Measurements from ENCODE around the gene GNA12. TPM values are rescaled to one million over a fixed set of nuclear protein-coding genes. Genes with fewer than 3 reads are reported as not detected.

The GNA12 gene
- polyA plus RNA-seq, 1 of the 3 experiments (the other 2 are of a cell fraction), result 64.8 TPM

DNA sequence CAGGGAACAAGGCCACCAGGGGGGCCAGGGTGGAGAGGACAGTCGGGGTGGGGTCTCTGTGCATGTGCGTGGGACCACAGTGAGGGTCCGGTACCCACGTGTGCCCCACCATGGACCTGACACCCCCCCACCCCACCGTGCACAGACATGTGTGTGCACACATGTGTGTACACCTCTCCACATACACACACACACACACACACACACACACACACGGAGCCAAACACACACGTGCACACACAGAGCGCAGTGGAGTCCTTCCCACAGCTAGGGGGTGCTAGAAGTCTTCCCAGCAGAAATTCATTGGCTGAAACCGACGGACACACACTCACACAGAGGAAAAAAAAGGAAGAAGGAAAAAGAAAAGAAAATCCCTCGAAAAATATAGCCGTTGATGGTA, 42.8 kb upstream of the GNA12 start (continued):
- TF ChIP-seq MXI1 (IDR thresholded peaks at IDR 0.05; ENCODE audit: low read depth, low read length) (peak; percentile 74), GATA2 (CRISPR knock-in tag; IDR thresholded peaks at IDR 0.05) (no peak)

DNA sequence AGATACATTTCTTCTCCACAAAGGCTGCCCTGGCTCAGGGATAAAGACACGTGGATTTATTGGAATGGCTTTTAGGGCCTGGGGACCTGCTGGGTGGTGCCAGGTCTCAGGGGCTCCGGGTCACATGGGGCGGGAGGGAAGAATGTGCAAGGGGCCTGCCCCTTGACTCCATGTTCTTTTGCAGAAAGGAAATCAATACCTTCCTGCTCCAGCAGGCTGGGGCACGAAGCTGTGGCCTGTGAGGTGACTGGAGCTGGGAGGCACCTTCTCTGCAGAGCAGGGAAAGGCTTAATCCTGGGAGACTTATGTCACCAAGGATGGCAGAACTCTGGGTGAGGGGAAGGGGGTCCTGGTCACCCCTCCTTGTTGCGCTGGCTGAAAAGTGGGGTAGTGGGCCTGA, 42.3 kb upstream of the GNA12 start:
- H3K4me1 ChIP-seq (ENCODE audit: control insufficient read depth in 1 of 2, insufficient read depth in 2 of 2, low read depth in 1 of 2, low read length in 1 of 2), result peaks cover 0 to 2% of the 10 kb centered on the region in 2 experiments; a peak in 1 of 4 replicates
- no peak overlapping the region for H2AFZ ChIP-seq (ENCODE audit: low read depth)
- H3K27ac ChIP-seq (ENCODE audit: low read depth in 2 of 2, low read length in 1 of 2), result no peak overlapping the region
- POLR2A ChIA-PET, result no interaction called here
- no peak overlapping the region for H3K4me2 ChIP-seq
- WGBS (ENCODE audit: low lambda C conversion rate), result 46% methylated on average over 5 of the region's 5 CpGs
- no peak for DNase-seq
- H3K9me3 ChIP-seq, result no peaks in the 10 kb centered on the region
- H3K79me2 ChIP-seq (ENCODE audit: insufficient read depth), result no peaks in the 10 kb centered on the region
- no peak overlapping the region for H3K9ac ChIP-seq
- no peak overlapping the region for H3K4me3 ChIP-seq (ENCODE audit: low read depth in 2 of 2, low read length in 1 of 2)
- no peaks in the 10 kb centered on the region for H3K36me3 ChIP-seq (replicated peaks in 1 of 2; ENCODE audit: control insufficient read depth in 1 of 2, insufficient read depth in 2 of 2, low read length in 1 of 2)
- no peaks in the 10 kb centered on the region for H3K9me2 ChIP-seq
- no peaks in the 10 kb centered on the region for H3K27me3 ChIP-seq (ENCODE audit: insufficient read depth)
- CTCF ChIA-PET, result interaction anchor here (0.6 to 4.7 kb wide), 38 partner anchors 10 to 1776 kb away, joined by 3 to 54 read pairs (median 4); partner anchors contain the start of gene CARD11
- no peaks in the 10 kb centered on the region for H4K20me1 ChIP-seq (ENCODE audit: insufficient read depth)
- TF ChIP-seq SMC3 (IDR thresholded peaks at IDR 0.05; ENCODE audit: low read depth, low read length) (no peak), CHD2 (IDR thresholded peaks at IDR 0.05; ENCODE audit: low read length, partially characterized antibody) (no peak), GABPA (IDR thresholded peaks at IDR 0.05; ENCODE audit: low read depth) (no peak), GATA2 (CRISPR knock-in tag; IDR thresholded peaks at IDR 0.05) (no peak), NRF1 (IDR thresholded peaks at IDR 0.05; ENCODE audit: low read depth, low read length) (no peak), YY1 (IDR thresholded peaks at IDR 0.05; ENCODE audit: low read depth) (no peak), TCF12 (IDR thresholded peaks at IDR 0.05) (no peak), MAX (IDR thresholded peaks at IDR 0.05; ENCODE audit: low read depth) (no peak), MXI1 (IDR thresholded peaks at IDR 0.05; ENCODE audit: low read depth, low read length) (no peak), RXRA (IDR thresholded peaks at IDR 0.05; ENCODE audit: borderline replicate concordance, low read depth) (no peak), CTCF (IDR thresholded peaks at IDR 0.05) (no peak), TAF1 (IDR thresholded peaks at IDR 0.05; ENCODE audit: borderline replicate concordance, low read depth, low read length) (no peak), ELF1 (IDR thresholded peaks at IDR 0.05) (no peak), FOSL2 (IDR thresholded peaks at IDR 0.05; ENCODE audit: borderline replicate concordance, low read depth) (no peak), IRF3 (IDR thresholded peaks at IDR 0.05; ENCODE audit: low read depth, low read length) (no peak), FOXJ3 (CRISPR knock-in tag; IDR thresholded peaks at IDR 0.05) (no peak), MEF2A (IDR thresholded peaks at IDR 0.05; ENCODE audit: borderline replicate concordance, low read depth) (no peak), POLR2AphosphoS5 (IDR thresholded peaks at IDR 0.05; ENCODE audit: low read depth, low read length) (no peak)
- no peaks in the 10 kb centered on the region for H3F3A ChIP-seq (replicated peaks; ENCODE audit: insufficient read depth)
